ENCODE results near the gene TCOF1.

DNA sequence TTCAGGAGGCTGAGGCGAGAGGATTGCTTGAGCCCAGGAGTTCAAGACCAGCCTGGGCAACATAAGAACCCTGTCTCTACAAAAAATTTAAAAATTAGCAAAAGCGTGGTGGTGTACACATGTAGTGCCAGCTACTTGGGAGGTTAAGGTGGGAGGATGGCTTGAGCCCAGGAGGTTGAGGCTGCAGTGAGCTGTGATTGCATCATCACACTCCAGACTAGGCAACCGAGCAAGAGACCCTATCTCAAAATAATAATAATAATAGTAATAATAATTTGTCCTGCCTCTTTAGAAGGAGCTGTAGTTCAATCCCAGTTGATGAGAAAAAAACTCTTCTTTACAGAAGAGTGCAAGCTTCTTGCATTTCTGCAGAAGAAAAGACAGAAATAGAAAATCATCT lies 65.3 kb downstream of the TCOF1 start:
- TF ChIP-seq, protein P1, sequence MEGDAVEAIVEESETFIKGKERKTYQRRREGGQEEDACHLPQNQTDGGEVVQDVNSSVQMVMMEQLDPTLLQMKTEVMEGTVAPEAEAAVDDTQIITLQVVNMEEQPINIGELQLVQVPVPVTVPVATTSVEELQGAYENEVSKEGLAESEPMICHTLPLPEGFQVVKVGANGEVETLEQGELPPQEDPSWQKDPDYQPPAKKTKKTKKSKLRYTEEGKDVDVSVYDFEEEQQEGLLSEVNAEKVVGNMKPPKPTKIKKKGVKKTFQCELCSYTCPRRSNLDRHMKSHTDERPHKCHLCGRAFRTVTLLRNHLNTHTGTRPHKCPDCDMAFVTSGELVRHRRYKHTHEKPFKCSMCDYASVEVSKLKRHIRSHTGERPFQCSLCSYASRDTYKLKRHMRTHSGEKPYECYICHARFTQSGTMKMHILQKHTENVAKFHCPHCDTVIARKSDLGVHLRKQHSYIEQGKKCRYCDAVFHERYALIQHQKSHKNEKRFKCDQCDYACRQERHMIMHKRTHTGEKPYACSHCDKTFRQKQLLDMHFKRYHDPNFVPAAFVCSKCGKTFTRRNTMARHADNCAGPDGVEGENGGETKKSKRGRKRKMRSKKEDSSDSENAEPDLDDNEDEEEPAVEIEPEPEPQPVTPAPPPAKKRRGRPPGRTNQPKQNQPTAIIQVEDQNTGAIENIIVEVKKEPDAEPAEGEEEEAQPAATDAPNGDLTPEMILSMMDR (IDR thresholded peaks at IDR 0.05): no peak
- no peak for TF ChIP-seq POLR2A (IDR thresholded peaks at IDR 0.05)
